Activated T-cell treated with anti-CD3 and anti-CD28 coated beads, Interleukin-2, amount 50 U/mL, for 72 hours (primary cell): Measurements from ENCODE around the gene TLK2. TPM values are rescaled to one million over a fixed set of nuclear protein-coding genes. Genes with fewer than 3 reads are reported as not detected.
"Not testable (repeated sequence)": the region's sequence is repeated elsewhere in the genome, so short reads cannot be mapped to it uniquely, and the experiment has no call there.

Source experiments
- ATAC-seq, 2 donors: fragments of 150-1000 bp; cut with Tn5 transposase; replicated peaks in 1 of 2; 2 replicates each; pipeline ENCODE4 v1.10.0; 2021; ENCODE audit warnings: moderate library complexity in 2 of 2, mild to moderate bottlenecking in 1 of 2
- DNase-seq, 2 donors: peaks; one replicate each; pipeline ENCODE4 v3.0.0; 2021 to 2022; ENCODE audit warnings: mixed read lengths in 1 of 2
- H3K27ac Mint-ChIP-seq: one replicate; pipeline ENCODE4 v1.8.0; 2022; ENCODE audit warnings: mild to moderate bottlenecking, moderate library complexity, mixed read lengths
- H3K27me3 Mint-ChIP-seq: one replicate; pipeline ENCODE4 v1.8.0; 2022; ENCODE audit warnings: low read depth, mixed read lengths
- H3K36me3 Mint-ChIP-seq, 2 donors: one replicate each; pipeline ENCODE4 v1.8.0; 2022; ENCODE audit warnings: mixed read lengths in 2 of 2, mild to moderate bottlenecking in 1 of 2; ENCODE audit not compliant: insufficient read depth in 2 of 2
- H3K4me1 Mint-ChIP-seq: one replicate; pipeline ENCODE4 v1.8.0; 2022; ENCODE audit warnings: low read depth, mixed read lengths
- H3K4me3 Mint-ChIP-seq, 2 donors: one replicate each; pipeline ENCODE4 v1.8.0; 2022; ENCODE audit warnings: mild to moderate bottlenecking in 2 of 2, mixed read lengths in 2 of 2, moderate library complexity in 2 of 2
- H3K9me3 Mint-ChIP-seq, 2 donors: one replicate each; pipeline ENCODE4 v1.8.0; 2022; ENCODE audit warnings: mixed read lengths in 2 of 2
- total RNA-seq, 2 donors: library from RNA; stranded (reverse); gene quantifications; one replicate each; pipeline ENCODE4 v1.2.3, GENCODE V29; 2022

TLK2 gene
- 10 to 100 TPM; 46.6 to 47.6 TPM for total RNA-seq

DNA sequence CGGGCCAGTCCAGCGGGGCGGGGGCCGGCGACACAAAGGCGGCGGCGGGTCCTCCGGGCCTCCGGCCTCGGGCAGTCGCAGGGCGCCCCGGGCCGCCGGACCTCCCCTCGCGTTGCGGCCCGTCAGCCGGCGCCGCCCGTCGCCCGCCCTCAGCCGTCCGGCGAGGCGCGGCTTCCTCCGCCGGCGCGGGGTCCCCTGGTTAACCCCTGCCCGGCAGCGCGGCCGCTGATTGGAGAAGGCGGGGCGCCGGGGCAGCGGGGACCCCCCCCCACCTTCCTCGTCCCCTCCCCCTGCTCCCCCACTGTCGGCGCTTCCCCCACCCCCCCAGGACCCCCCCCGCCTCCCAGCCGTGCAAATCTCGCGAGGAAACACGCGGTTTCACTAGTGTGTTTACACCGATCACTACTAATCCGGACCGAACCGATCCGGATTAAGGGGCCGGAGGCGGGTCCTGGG is at the start of gene TLK2:
TLK2 (plus strand) TSS at position 402 of the 456 bp plus-strand sequence. CDS start 2,301 bp downstream, outside the sequence.
- peaks cover 2 to 8% of the 10 kb centered on the region in 2 donors for H3K36me3 Mint-ChIP-seq
- H3K27me3 Mint-ChIP-seq, result no peaks in the 10 kb centered on the region
- peak within 1 kb of the TSS; percentile 99 for H3K27ac Mint-ChIP-seq
- DNase-seq (peak; percentile 85 to 90), ATAC-seq (peak; percentile 87)
- no peaks in the 10 kb centered on the region for H3K9me3 Mint-ChIP-seq
- H3K4me3 Mint-ChIP-seq, result peak within 1 kb of the TSS; percentile 88 to 98
- peaks cover 41% of the 10 kb centered on the region for H3K4me1 Mint-ChIP-seq

DNA sequence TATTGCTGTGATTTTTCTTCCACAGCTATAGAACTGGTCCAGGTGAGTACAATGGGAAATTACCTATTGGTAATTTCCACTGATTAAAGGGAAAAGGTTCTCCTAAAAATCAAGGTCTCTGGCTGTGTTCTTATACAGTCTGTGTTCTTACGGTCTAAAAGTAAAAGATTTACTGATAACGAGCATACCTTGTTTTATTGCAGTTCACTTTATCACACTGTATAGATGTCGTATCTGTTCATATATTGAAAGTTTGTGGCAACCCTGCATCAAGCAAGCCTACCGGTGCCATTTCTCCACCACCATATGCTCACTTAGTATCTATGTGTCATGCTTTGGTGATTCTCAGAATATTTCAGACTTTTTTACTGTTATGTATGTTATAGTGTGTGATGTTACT is 43.4 kb upstream of the TLK2 start:
- H3K4me3 Mint-ChIP-seq, H3K27me3 Mint-ChIP-seq, DNase-seq, H3K4me1 Mint-ChIP-seq, H3K27ac Mint-ChIP-seq, ATAC-seq, H3K9me3 Mint-ChIP-seq: not testable (repeated sequence)
- H3K36me3 Mint-ChIP-seq, result peaks cover 0 to 17% of the 10 kb centered on the region in 2 donors

DNA sequence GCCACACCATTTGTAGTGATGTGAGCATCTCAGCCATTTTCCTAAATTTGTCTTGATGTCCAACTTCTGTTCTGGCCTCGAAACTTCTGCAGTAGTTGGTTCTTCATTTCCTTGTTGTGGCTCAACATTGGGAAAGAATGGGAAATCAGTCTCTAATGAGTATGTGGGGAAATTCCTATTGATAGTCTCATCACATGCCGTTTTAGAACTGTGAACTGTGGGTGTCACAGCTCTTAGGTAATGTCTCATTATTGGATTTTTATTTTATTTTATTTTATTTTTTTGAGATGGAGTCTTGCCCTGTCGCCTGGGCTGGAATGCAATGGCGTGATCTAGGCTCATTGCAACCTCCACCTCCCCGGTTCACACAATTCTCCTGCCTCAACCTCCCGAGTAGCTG is 37.4 kb upstream of the TLK2 start:
- ATAC-seq, H3K4me1 Mint-ChIP-seq, H3K27ac Mint-ChIP-seq: not testable (repeated sequence)

DNA sequence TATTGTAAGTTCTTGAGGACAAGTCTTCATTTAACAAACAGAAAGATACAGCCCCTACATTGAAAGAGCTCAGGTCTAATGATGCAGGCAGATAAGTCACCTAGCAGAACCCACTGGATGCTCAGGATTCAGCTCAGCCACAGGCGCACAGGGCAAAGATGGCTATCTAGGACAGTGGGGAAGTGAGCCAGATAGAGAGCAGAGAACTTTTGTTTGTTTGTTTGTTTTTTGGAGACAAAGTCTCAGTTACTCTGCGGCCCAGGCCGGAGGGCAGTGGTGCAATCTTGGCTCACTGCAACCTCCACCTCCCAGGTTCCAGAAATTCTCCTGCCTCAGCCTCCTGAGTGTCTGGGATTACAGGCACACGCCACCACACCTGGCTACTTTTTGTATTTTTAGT is 34.6 kb upstream of the TLK2 start:
- ATAC-seq (no peak), DNase-seq (no peak)
- H3K9me3 Mint-ChIP-seq, result no peaks in the 10 kb centered on the region
- no peaks in the 10 kb centered on the region for H3K27me3 Mint-ChIP-seq
- no peaks in the 10 kb centered on the region for H3K4me1 Mint-ChIP-seq
- H3K27ac Mint-ChIP-seq, result no peak overlapping the region
- H3K4me3 Mint-ChIP-seq, result no peak overlapping the region
- peaks cover 6 to 13% of the 10 kb centered on the region in 2 donors for H3K36me3 Mint-ChIP-seq

More for the DNA sequence above, 37.4 kb upstream of the TLK2 start:
- H3K4me3 Mint-ChIP-seq, DNase-seq, H3K9me3 Mint-ChIP-seq, H3K27me3 Mint-ChIP-seq: not testable (repeated sequence)
- peaks cover 0 to 12% of the 10 kb centered on the region in 2 donors for H3K36me3 Mint-ChIP-seq

DNA sequence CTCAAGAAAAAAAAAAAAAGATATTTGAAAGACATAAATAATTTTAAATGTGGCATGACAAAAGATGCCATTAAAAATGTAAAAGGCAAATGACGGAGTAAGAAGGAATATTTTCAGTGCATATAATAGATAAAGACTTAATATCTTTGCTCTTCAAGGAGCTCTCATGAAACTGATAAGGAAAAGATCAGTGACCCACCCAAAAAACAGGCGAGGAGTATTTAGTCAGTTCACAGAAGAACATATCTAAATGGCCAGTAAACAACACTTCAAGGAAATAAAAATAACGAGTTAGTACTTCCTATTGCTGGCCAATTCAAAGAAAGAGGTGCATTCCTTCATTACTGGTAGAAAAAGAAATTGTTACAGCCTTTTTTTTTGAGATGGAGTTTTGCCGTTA is 32.8 kb upstream of the TLK2 start:
- H3K27ac Mint-ChIP-seq, DNase-seq, H3K4me3 Mint-ChIP-seq, H3K4me1 Mint-ChIP-seq, H3K9me3 Mint-ChIP-seq, H3K27me3 Mint-ChIP-seq, ATAC-seq: not testable (repeated sequence)
- H3K36me3 Mint-ChIP-seq, result peaks cover 6 to 14% of the 10 kb centered on the region in 2 donors

DNA sequence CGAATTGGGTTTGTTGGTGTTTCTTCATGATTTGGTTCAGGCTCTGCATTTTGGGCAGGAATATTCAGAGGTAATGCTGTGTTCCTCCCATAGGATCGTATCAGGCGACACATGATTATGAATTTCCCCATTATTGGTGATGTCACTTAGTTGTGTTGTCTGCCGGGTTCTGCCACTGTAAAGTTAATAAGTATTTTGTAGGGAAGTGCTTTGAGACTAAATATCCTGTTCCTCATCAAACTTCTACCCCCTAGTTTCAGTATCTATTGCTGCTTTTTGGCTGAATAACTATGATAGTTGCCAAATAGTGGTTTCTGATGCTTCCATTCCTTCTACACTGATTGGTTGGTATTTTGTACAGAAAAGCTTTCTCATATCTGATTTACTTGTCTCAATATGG is 26.4 kb upstream of the TLK2 start:
- not testable (repeated sequence) for H3K4me1 Mint-ChIP-seq, H3K4me3 Mint-ChIP-seq, H3K27ac Mint-ChIP-seq, H3K27me3 Mint-ChIP-seq, H3K36me3 Mint-ChIP-seq, H3K9me3 Mint-ChIP-seq, ATAC-seq, DNase-seq

DNA sequence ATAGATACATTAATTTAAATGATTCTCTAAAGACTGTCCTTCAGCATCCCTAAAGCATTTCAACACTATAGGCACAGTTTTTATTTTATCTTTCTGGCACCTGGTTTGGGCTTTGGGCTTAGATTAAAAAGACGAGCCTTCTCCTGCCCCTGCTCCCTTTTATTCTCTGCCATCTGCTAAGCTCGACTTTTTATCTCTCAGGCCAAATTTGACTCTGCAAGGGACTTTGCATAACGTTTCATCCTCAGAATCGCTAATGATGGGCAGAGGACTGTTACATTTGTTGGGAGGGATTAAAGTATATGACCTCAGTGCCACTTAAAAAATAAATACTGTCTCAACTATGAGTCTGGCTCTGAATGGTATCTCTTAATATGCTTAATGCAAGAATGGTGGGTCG is 25.6 kb upstream of the TLK2 start:
- not testable (repeated sequence) for H3K36me3 Mint-ChIP-seq, DNase-seq, H3K4me1 Mint-ChIP-seq

DNA sequence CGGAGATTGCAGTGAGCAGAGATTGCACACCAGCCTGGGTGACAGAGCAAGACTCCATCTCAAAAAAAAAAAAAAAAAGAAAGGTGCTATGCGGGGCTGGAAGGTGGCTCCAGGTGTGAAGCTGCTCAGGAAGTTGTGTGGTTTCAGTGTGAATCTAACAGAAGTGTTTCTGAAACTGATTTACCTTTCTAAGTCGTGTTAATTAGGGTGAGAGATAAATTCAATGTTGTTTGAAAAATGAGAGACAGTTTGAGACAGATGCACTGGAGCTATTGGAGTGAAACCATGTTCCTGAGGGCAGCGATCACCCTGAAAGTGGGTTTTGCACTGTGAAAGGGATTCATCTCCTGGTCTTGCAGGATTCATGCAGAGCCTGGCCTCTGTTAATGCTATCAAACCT is 25.0 kb upstream of the TLK2 start:
- DNase-seq, H3K27ac Mint-ChIP-seq, H3K9me3 Mint-ChIP-seq, H3K36me3 Mint-ChIP-seq, ATAC-seq, H3K4me3 Mint-ChIP-seq, H3K27me3 Mint-ChIP-seq: not testable (repeated sequence)
- H3K4me1 Mint-ChIP-seq, result peaks cover 14% of the 10 kb centered on the region

More for the DNA sequence above, 25.6 kb upstream of the TLK2 start:
- H3K27ac Mint-ChIP-seq, ATAC-seq, H3K4me3 Mint-ChIP-seq, H3K27me3 Mint-ChIP-seq, H3K9me3 Mint-ChIP-seq: not testable (repeated sequence)

DNA sequence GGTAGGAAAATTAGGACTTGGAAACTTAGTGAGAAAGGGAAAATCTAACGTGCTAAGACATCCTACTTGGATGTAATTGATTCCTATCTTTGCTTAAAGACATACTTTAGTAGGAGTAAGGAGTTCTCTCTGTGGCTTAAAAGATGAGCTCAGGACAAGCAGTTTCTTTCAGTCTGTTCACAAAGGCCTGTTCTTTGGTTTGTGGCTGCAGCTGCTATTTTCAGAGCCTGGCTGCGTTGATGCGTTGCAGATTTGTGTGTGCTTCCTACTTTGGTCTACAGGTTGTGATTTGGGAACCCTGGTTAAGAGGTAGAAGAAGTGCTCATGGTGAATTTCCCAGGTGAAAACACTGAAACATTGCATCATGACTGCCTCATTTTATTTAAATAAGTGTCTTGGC is 24.5 kb upstream of the TLK2 start:
- not testable (repeated sequence) for H3K9me3 Mint-ChIP-seq, H3K4me3 Mint-ChIP-seq, H3K27me3 Mint-ChIP-seq, ATAC-seq, H3K27ac Mint-ChIP-seq, DNase-seq, H3K36me3 Mint-ChIP-seq
- H3K4me1 Mint-ChIP-seq, result peaks cover 16% of the 10 kb centered on the region

DNA sequence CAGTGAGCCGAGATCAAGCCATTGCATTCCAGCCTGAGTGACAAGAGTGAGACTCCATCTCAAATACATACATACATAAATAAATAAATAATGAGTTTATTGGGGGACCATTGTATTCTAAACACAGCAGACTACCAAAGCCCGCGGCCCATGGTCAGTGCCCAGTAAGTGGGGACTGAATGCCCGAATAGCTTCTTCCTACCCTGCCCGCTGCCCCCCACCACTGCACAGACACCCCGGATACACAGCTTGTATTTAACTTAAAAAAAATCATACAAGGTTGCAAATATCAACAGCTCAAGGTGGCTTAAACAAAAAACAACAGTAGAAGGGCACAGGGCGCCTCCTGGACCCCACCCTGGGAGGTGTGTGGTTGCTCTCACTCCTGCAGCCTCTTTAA is 22.6 kb upstream of the TLK2 start:
- DNase-seq, result no peak
- no peaks in the 10 kb centered on the region for H3K9me3 Mint-ChIP-seq
- peaks cover 0 to 2% of the 10 kb centered on the region in 2 donors for H3K36me3 Mint-ChIP-seq
- H3K4me3 Mint-ChIP-seq, result no peak overlapping the region
- no peak for ATAC-seq
- no peak overlapping the region for H3K27ac Mint-ChIP-seq
- H3K27me3 Mint-ChIP-seq, result no peaks in the 10 kb centered on the region
- H3K4me1 Mint-ChIP-seq, result peaks cover 16% of the 10 kb centered on the region

DNA sequence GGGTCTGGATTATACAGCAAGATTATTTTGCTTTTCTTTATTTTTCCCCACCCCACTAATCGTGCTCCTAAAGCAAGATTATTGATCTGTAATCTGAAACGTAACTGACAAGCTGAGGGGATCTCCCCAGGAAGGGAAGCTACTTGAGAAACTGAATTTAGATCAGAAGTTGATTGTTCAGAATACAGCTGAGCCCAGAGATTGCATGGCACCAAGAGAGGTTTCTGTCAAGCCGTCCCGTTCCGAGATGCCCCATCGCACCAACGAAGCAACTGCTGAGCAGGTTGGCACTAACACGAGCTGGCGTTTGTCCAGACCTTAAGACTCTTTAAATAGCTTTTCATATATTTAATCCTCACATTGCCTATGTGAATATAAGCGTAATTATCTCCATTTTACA is 20.1 kb upstream of the TLK2 start:
- H3K9me3 Mint-ChIP-seq, DNase-seq, H3K27ac Mint-ChIP-seq, H3K36me3 Mint-ChIP-seq, H3K27me3 Mint-ChIP-seq: not testable (repeated sequence)
- Mint-ChIP-seq H3K4me3 (peak overlapping the region; percentile 22 to 59), H3K4me1 (peaks cover 11% of the 10 kb centered on the region)
- ATAC-seq, result peak in 1 of 2 donors; percentile 32

DNA sequence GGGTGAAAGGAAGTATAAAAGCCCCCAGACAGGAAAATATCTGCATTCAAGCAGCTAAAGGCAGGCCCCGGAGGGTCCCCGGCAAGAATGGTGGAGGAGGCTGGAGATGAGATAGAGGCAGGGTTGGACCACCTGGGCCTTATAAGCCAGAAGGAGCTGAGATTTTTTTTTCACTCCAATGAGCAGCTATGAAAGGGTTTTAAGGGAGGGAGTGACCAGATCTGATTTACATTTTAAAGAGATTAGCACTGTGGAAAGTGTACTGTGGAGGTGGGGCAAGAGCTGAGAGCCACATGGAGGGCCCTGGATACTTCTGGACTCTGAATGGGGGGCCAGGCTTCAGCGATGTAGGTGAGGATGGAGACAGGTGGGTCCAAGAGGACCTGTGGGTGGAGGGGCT is 14.2 kb upstream of the TLK2 start:
- H3K27me3 Mint-ChIP-seq, H3K9me3 Mint-ChIP-seq, H3K36me3 Mint-ChIP-seq, DNase-seq, H3K27ac Mint-ChIP-seq, H3K4me1 Mint-ChIP-seq, H3K4me3 Mint-ChIP-seq, ATAC-seq: not testable (repeated sequence)

DNA sequence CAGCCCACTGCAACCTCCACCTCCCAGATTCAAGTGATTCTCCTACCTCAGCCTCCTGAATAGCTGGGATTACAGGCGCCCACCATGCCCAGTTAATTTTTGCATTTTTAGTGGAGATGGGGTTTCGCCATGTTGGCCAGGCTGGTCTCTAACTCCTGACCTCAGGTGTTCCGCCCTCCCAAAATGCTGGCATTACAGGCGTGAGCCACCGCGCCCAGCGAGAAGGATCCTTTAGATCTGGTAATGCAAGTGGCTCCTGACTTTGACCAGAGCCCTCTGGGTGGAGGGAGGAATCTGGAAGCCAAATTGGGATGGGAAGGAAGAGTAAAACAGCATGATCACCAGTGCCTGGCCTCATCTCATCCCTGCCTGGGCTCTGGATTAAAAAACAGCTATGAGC is 13.4 kb upstream of the TLK2 start:
- ATAC-seq, DNase-seq, H3K27me3 Mint-ChIP-seq: not testable (repeated sequence)

DNA sequence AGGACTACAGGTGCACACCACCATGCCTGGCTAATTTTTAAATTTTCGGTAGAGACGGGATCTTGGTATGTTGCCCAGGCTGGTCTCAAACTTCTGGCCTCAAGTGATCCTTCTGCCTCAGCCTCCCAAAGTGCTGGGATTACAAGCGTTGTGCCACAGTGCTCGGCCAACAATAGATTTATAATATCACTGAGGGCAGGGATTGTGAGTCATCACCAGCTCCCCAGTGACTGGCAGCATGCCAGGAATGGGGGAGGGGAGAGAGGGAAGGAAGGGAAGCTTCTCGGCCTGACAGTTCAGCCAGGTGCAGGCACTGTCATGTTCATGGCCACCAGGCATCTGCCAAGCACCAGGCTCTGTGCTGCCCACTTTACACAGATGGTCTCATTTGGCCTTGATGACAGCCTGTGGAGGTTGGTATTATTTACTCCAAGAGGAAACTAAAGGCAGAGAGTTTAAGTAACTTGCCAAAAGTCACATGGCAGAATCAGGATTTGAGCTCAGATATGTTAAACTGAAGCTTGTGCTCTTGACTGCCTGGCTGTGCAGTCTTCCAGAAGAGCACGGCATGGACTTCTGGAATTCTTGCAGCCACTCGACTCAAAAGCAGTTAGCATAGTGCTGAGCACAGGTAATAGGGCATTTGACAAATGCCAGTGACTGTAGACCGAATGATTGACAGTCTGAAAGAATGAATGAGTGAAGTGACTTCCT is 7.8 kb upstream of the TLK2 start:
- peak; percentile 41 to 67 for ATAC-seq
- peak overlapping the region; percentile 38 for H3K27ac Mint-ChIP-seq
- not testable (repeated sequence) for H3K4me1 Mint-ChIP-seq, H3K36me3 Mint-ChIP-seq, H3K27me3 Mint-ChIP-seq, H3K4me3 Mint-ChIP-seq, H3K9me3 Mint-ChIP-seq
- peak; percentile 54 to 66 for DNase-seq

More for the DNA sequence above, 13.4 kb upstream of the TLK2 start:
- H3K9me3 Mint-ChIP-seq, H3K4me3 Mint-ChIP-seq, H3K27ac Mint-ChIP-seq, H3K36me3 Mint-ChIP-seq, H3K4me1 Mint-ChIP-seq: not testable (repeated sequence)
